CD14-positive monocyte (primary cell): Measurements from ENCODE around the gene CHRDL2. TPM values are rescaled to one million over a fixed set of nuclear protein-coding genes. Genes with fewer than 3 reads are reported as not detected.

Source experiments
- DNase-seq, 3 donors: peaks; one replicate each; pipeline ENCODE4 v3.0.0-alpha.2; 2011 to 2022
- H2AFZ ChIP-seq: 2 replicates; pipeline ENCODE4 v1.6.0; 2012; ENCODE audit warnings: mild to moderate bottlenecking, low read depth, low read length, inconsistent platforms; ENCODE audit not compliant: insufficient read depth, poor library complexity, severe bottlenecking
- H3K27ac ChIP-seq, 2 donors: 1 replicate in 1 of 2; 2 replicates in 1 of 2; pipeline ENCODE4 v1.5.1; 2012 to 2013; ENCODE audit warnings: low read length in 2 of 2, control low read depth in 1 of 2, inconsistent platforms in 1 of 2, low read depth in 1 of 2, mild to moderate bottlenecking in 1 of 2
- H3K27me3 ChIP-seq, 2 donors: one replicate each; pipeline versions ENCODE4 v1.6.0 to v1.6.1; 2011 to 2013; ENCODE audit warnings: low read length in 2 of 2; ENCODE audit not compliant: control insufficient read depth in 2 of 2, insufficient read depth in 2 of 2
- H3K36me3 ChIP-seq, 2 donors: replicated peaks in 1 of 2; 1 replicate in 1 of 2; 2 replicates in 1 of 2; pipeline versions ENCODE4 v1.5.1 to v1.6.1; 2012 to 2013; ENCODE audit warnings: low read length in 2 of 2, control low read depth in 1 of 2, inconsistent platforms in 1 of 2, mild to moderate bottlenecking in 1 of 2; ENCODE audit not compliant: insufficient read depth in 2 of 2, control insufficient read depth in 1 of 2
- H3K4me1 ChIP-seq, 2 donors: 1 replicate in 1 of 2; 2 replicates in 1 of 2; pipeline versions ENCODE4 v1.5.1 to v1.6.1; 2012 to 2013; ENCODE audit warnings: low read length in 2 of 2, control low read depth in 1 of 2, inconsistent platforms in 1 of 2, mild to moderate bottlenecking in 1 of 2, moderate library complexity in 1 of 2; ENCODE audit not compliant: insufficient read depth in 2 of 2, control insufficient read depth in 1 of 2
- H3K4me2 ChIP-seq: replicated peaks from 2 replicates; pipeline ENCODE3; 2012; ENCODE audit warnings: low read length, moderate library complexity, mild to moderate bottlenecking; ENCODE audit not compliant: poor library complexity, severe bottlenecking; ENCODE audit errors: extremely low read depth
- H3K4me3 ChIP-seq, 3 experiments: fragments of 200-600 bp in 1 of 3; sonication (generic) in 1 of 3; replicated peaks in 1 of 3; 1 replicate in 2 of 3; 2 replicates in 1 of 3; pipeline ENCODE4 v1.5.1; 2011 to 2013; ENCODE audit warnings: low read length in 3 of 3, mild to moderate bottlenecking in 3 of 3, control low read depth in 2 of 3, low read depth in 2 of 3, inconsistent platforms in 1 of 3, moderate library complexity in 1 of 3
- H3K79me2 ChIP-seq: 2 replicates; pipeline ENCODE4 v1.6.0; 2012; ENCODE audit warnings: mild to moderate bottlenecking, control low read depth, inconsistent platforms, low read length, moderate library complexity; ENCODE audit not compliant: insufficient read depth
- H3K9ac ChIP-seq: 2 replicates; pipeline ENCODE4 v1.6.0; 2017; ENCODE audit warnings: low read length, mild to moderate bottlenecking; ENCODE audit not compliant: insufficient read depth, poor library complexity, severe bottlenecking
- H3K9me3 ChIP-seq, 2 donors: replicated peaks in 1 of 2; 1 replicate in 1 of 2; 2 replicates in 1 of 2; pipeline versions ENCODE4 v1.5.1 to v1.6.1; 2012 to 2013; ENCODE audit warnings: low read length in 2 of 2, control low read depth in 1 of 2; ENCODE audit not compliant: control insufficient read depth in 1 of 2, insufficient read depth in 1 of 2
- H4K20me1 ChIP-seq: 2 replicates; pipeline ENCODE4 v1.6.0; 2012; ENCODE audit warnings: mild to moderate bottlenecking, low read length, control low read depth, moderate library complexity; ENCODE audit not compliant: insufficient read depth
- H3K27ac Mint-ChIP-seq, 7 donors: one replicate each; pipeline ENCODE4 v1.8.0; 2020; ENCODE audit warnings: mild to moderate bottlenecking in 7 of 7, mixed read lengths in 7 of 7, moderate library complexity in 6 of 7, inconsistent platforms in 2 of 7
- H3K27me3 Mint-ChIP-seq, 3 donors: one replicate each; pipeline ENCODE4 v1.8.0; 2021 to 2022; ENCODE audit warnings: low read depth in 3 of 3, mild to moderate bottlenecking in 3 of 3, mixed read lengths in 3 of 3, moderate library complexity in 3 of 3, inconsistent platforms in 1 of 3
- H3K36me3 Mint-ChIP-seq, 2 donors: one replicate each; pipeline ENCODE4 v1.8.0; 2020; ENCODE audit warnings: mixed read lengths in 2 of 2, inconsistent platforms in 1 of 2, mild to moderate bottlenecking in 1 of 2
- H3K4me1 Mint-ChIP-seq: one replicate; pipeline ENCODE4 v1.8.0; 2020; ENCODE audit warnings: mild to moderate bottlenecking, mixed read lengths
- H3K4me3 Mint-ChIP-seq, 2 donors: one replicate each; pipeline ENCODE4 v1.8.0; 2020; ENCODE audit warnings: mild to moderate bottlenecking in 2 of 2, mixed read lengths in 2 of 2, moderate library complexity in 1 of 2
- H3K9me3 Mint-ChIP-seq, 7 donors: one replicate each; pipeline ENCODE4 v1.8.0; 2020 to 2022; ENCODE audit warnings: mixed read lengths in 7 of 7, mild to moderate bottlenecking in 6 of 7, moderate library complexity in 6 of 7, inconsistent platforms in 2 of 7
- WGBS: methylation state at CpG from one replicate; pipeline ENCODE4 v1.1.5; 2013; ENCODE audit warnings: missing lambda C conversion rate; ENCODE audit not compliant: insufficient coverage; 5-methylcytosine and 5-hydroxymethylcytosine counted together
- intact Hi-C, 2 donors: fragments of 100-400 bp; cut with micrococcal nuclease; formaldehyde crosslinking; loops; one replicate each; pipeline versions ENCODE4 v1.15.0 to v1.15.1; 2023
- polyA plus RNA-seq, 3 donors: library from polyadenylated mRNA; depleted of rRNA in 1 of 3; unstranded in 2 of 3; stranded (reverse) in 1 of 3; fragments of 300-500 nt in 2 of 3; fragments of >200 nt in 1 of 3; fragmentation: Illumina TruSeq in 2 of 3; gene quantifications; 1 replicate in 2 of 3; 2 replicates in 1 of 3; pipeline ENCODE4 v1.2.3, GENCODE V29; 2012 to 2021
- TF ChIP-seq, protein P1 (sequence below): fragments of 200-600 bp; IDR thresholded peaks from one replicate; pipeline ENCODE4 v1.8.0; 2022; ENCODE audit warnings: antibody characterized with exemption, mild to moderate bottlenecking

CHRDL2 gene
- polyA plus RNA-seq, 3 donors = not detected

DNA sequence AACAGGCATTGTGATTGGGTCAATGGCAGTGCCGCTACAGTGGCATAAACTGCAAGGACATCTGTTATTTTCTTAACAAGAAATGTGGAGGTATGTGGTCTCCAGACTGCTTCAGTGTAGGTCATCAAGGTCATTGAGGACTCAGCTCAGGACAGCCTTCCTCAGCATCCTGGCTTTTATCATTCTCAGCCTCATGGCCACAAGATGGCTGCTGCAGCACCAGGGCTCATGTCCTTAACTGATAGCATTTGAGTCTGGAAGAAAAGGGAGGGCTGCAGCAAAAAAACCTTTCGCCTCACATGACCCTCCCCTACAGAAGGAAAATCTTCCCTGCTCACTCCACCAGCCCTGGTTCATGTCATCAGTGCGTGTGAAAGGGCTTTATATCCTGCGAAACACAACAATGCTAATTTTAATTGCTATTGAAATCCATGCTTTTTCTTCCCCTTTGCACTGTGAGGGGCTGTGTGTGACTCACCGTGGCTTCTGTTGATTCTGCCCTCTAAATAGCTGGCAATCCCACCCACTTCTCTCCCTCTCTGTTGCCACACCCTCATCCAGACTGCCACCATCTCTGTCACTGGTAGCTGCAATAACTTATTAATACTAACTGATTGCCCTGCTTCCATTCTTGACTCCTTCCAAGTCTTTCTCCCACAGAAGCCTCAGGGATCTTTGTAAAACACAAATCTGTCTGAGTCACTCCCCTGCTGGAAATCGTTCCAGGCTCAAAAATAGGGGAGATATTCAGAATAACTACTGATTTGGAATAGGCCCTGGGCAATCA lies 43.8 kb downstream of the CHRDL2 start:
- Histone ChIP-seq H3K27me3 (peaks cover 6 to 17% of the 10 kb centered on the region in 2 donors), H3K4me1 (peaks cover 22 to 38% of the 10 kb centered on the region in 2 donors), H3K4me2 (no peak overlapping the region), H3K79me2 (no peaks in the 10 kb centered on the region), H2AFZ (no peak overlapping the region), H3K9ac (no peak overlapping the region), H3K9me3 (no peaks in the 10 kb centered on the region), H3K27ac (no peak overlapping the region), H4K20me1 (no peaks in the 10 kb centered on the region), H3K36me3 (no peaks in the 10 kb centered on the region), H3K4me3 (no peak overlapping the region)
- intact Hi-C loops = no loop called here
- DNase-seq = peak in 1 of 3 donors; percentile 3
- H3K36me3 Mint-ChIP-seq = peaks cover 0 to 2% of the 10 kb centered on the region in 2 donors
- H3K9me3 Mint-ChIP-seq = peaks cover 0 to 4% (median 0%) of the 10 kb centered on the region in 7 donors
- peaks cover 15 to 21% (median 20%) of the 10 kb centered on the region in 3 donors for H3K27me3 Mint-ChIP-seq
- TF ChIP-seq, protein P1, sequence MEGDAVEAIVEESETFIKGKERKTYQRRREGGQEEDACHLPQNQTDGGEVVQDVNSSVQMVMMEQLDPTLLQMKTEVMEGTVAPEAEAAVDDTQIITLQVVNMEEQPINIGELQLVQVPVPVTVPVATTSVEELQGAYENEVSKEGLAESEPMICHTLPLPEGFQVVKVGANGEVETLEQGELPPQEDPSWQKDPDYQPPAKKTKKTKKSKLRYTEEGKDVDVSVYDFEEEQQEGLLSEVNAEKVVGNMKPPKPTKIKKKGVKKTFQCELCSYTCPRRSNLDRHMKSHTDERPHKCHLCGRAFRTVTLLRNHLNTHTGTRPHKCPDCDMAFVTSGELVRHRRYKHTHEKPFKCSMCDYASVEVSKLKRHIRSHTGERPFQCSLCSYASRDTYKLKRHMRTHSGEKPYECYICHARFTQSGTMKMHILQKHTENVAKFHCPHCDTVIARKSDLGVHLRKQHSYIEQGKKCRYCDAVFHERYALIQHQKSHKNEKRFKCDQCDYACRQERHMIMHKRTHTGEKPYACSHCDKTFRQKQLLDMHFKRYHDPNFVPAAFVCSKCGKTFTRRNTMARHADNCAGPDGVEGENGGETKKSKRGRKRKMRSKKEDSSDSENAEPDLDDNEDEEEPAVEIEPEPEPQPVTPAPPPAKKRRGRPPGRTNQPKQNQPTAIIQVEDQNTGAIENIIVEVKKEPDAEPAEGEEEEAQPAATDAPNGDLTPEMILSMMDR = no peak
- peaks cover 39% of the 10 kb centered on the region for H3K4me1 Mint-ChIP-seq
- 52% methylated on average over 3 of the region's 6 CpGs for WGBS
- H3K4me3 Mint-ChIP-seq = no peak overlapping the region
- no peak overlapping the region for H3K27ac Mint-ChIP-seq

DNA sequence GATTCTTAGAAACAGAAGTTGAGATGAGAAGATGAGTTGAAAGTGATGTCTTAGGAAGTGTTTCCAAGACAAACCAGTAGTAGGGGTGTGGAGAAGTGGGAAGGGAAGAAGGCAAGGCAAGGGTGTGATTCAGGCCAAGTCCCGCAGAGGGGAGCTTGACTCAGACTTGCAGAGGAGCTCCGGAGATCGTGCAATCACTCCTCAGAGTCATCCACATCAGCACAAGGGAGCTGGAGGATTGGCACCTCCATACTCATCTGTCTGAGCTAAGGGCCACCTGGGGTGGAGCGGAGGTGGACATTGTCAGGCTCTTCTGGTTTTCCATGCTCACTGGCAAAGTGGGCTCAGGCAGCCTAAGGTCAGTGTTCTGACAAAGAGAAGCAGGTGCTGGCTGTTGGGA lies 44.4 kb downstream of the CHRDL2 start:
- DNase-seq = peak in 2 of 3 donors; percentile 7 to 30

More for the DNA sequence above, 44.4 kb downstream of the CHRDL2 start:
- Histone ChIP-seq H3K4me1 (peaks cover 22 to 38% of the 10 kb centered on the region in 2 donors), H3K4me3 (no peak overlapping the region), H3K27ac (no peak overlapping the region), H3K4me2 (no peak overlapping the region), H3K36me3 (no peaks in the 10 kb centered on the region), H3K79me2 (no peaks in the 10 kb centered on the region), H3K9me3 (no peaks in the 10 kb centered on the region), H3K9ac (no peak overlapping the region), H3K27me3 (peaks cover 6 to 19% of the 10 kb centered on the region in 2 donors), H4K20me1 (no peaks in the 10 kb centered on the region), H2AFZ (no peak overlapping the region)
- TF ChIP-seq, protein P1 = no peak
- intact Hi-C loops = no loop called here
- WGBS = 89% methylated on average over 3 of the region's 4 CpGs
- Mint-ChIP-seq H3K36me3 (peaks cover 0 to 2% of the 10 kb centered on the region in 2 donors), H3K27ac (peak overlapping the region in 3 of 7 donors; percentile 8 to 65 (median 64)), H3K27me3 (peaks cover 19 to 23% (median 21%) of the 10 kb centered on the region in 3 donors), H3K4me1 (peaks cover 39% of the 10 kb centered on the region), H3K9me3 (peaks cover 0 to 4% (median 0%) of the 10 kb centered on the region in 7 donors), H3K4me3 (no peak overlapping the region)
